Natural killer cell (primary cell): ENCODE results near the gene PPIP5K1. TPM values are rescaled to one million over a fixed set of nuclear protein-coding genes. Genes with fewer than 3 reads are reported as not detected.

Experiments
- ATAC-seq, 3 donors: fragments of 150-1000 bp in 2 of 3; fragments of 200-7000 bp in 1 of 3; cut with Tn5 transposase; 1 replicate in 1 of 3; 2 replicates in 2 of 3; pipeline ENCODE4 v1.10.0; 2021; ENCODE audit warnings: mild to moderate bottlenecking in 2 of 3, moderate library complexity in 2 of 3
- DNase-seq, 2 donors: peaks; one replicate each; pipeline versions ENCODE4 v3.0.0 to v3.0.0-alpha.2; 2013 to 2021; ENCODE audit warnings: mixed read lengths in 1 of 2
- H3K27ac ChIP-seq: one replicate; pipeline ENCODE4 v1.5.1; 2013; ENCODE audit warnings: mild to moderate bottlenecking, low read length
- H3K27me3 ChIP-seq: one replicate; pipeline ENCODE4 v1.6.1; 2013; ENCODE audit warnings: low read length; ENCODE audit not compliant: control insufficient read depth, insufficient read depth
- H3K36me3 ChIP-seq: one replicate; pipeline ENCODE4 v1.6.1; 2013; ENCODE audit warnings: low read length; ENCODE audit not compliant: control insufficient read depth, insufficient read depth
- H3K4me1 ChIP-seq: one replicate; pipeline ENCODE4 v1.6.1; 2013; ENCODE audit warnings: low read length; ENCODE audit not compliant: control insufficient read depth, insufficient read depth
- H3K4me3 ChIP-seq: one replicate; pipeline ENCODE4 v1.5.1; 2013; ENCODE audit warnings: low read length
- H3K9me3 ChIP-seq: one replicate; pipeline ENCODE4 v1.6.1; 2013; ENCODE audit warnings: low read length; ENCODE audit not compliant: control insufficient read depth, insufficient read depth
- H3K27ac Mint-ChIP-seq, 2 donors: one replicate each; pipeline ENCODE4 v1.8.0; 2022; ENCODE audit warnings: mild to moderate bottlenecking in 2 of 2, mixed read lengths in 2 of 2, moderate library complexity in 1 of 2
- H3K27me3 Mint-ChIP-seq, 2 donors: one replicate each; pipeline ENCODE4 v1.8.0; 2022; ENCODE audit warnings: low read depth in 2 of 2, mixed read lengths in 2 of 2
- H3K36me3 Mint-ChIP-seq: one replicate; pipeline ENCODE4 v1.8.0; 2022; ENCODE audit warnings: mixed read lengths
- H3K4me1 Mint-ChIP-seq, 2 donors: one replicate each; pipeline ENCODE4 v1.8.0; 2022; ENCODE audit warnings: mixed read lengths in 2 of 2
- H3K4me3 Mint-ChIP-seq: one replicate; pipeline ENCODE4 v1.8.0; 2022; ENCODE audit warnings: mild to moderate bottlenecking, moderate library complexity, mixed read lengths
- H3K9me3 Mint-ChIP-seq, 2 donors: one replicate each; pipeline ENCODE4 v1.8.0; 2022; ENCODE audit warnings: mixed read lengths in 2 of 2
- CTCF ChIP-seq: fragments of 200-600 bp; IDR thresholded peaks from one replicate; pipeline ENCODE4 v1.8.0; 2022; ENCODE audit warnings: antibody characterized with exemption
- WGBS: methylation state at CpG from one replicate; pipeline ENCODE4 v1.1.7; 2013; ENCODE audit warnings: missing lambda C conversion rate; ENCODE audit not compliant: insufficient coverage; 5-methylcytosine and 5-hydroxymethylcytosine counted together
- intact Hi-C: fragments of 100-400 bp; cut with micrococcal nuclease; formaldehyde crosslinking; loops from one replicate; pipeline ENCODE4 v1.14.2; 2022
- total RNA-seq, 4 donors: library from RNA; stranded (reverse); fragments of 120-200 nt in 1 of 4; gene quantifications; one replicate each; pipeline versions ENCODE4 v1.2.3 to v1.2.4, GENCODE V29; 2013 to 2022

PPIP5K1 gene
- total RNA-seq, 3 donors from 2014 or later (not counting 1 experiment from before 2014, with no cell fraction given): 28.2 to 45.9 (median 38.2) TPM

- Histone ChIP-seq H3K4me1 (no peaks in the 10 kb centered on the region), H3K36me3 (no peaks in the 10 kb centered on the region), H3K27me3 (no peaks in the 10 kb centered on the region), H3K4me3 (no peak overlapping the region), H3K27ac (no peak overlapping the region), H3K9me3 (no peaks in the 10 kb centered on the region)
- no peak overlapping the region for H3K27ac Mint-ChIP-seq
- no peaks in the 10 kb centered on the region for H3K9me3 Mint-ChIP-seq
- peaks cover 0 to 6% of the 10 kb centered on the region in 2 donors for H3K27me3 Mint-ChIP-seq
- DNase-seq (no peak), ATAC-seq (no peak)
- no peak for TF ChIP-seq CTCF
- no peak overlapping the region for H3K4me3 Mint-ChIP-seq
- 70% methylated on average over 4 of the region's 4 CpGs for WGBS
- no peaks in the 10 kb centered on the region for H3K4me1 Mint-ChIP-seq
- H3K36me3 Mint-ChIP-seq: no peaks in the 10 kb centered on the region
- intact Hi-C loops: no loop called here
These were observed 64.9 kb downstream of the PPIP5K1 start for GRCh38 chr15:43525131-43525530.

- DNase-seq (no peak), ATAC-seq (no peak)
- intact Hi-C loops: no loop called here
- Mint-ChIP-seq H3K27me3 (peaks cover 6 to 10% of the 10 kb centered on the region in 2 donors), H3K9me3 (no peaks in the 10 kb centered on the region), H3K27ac (no peak overlapping the region), H3K4me1 (no peaks in the 10 kb centered on the region), H3K36me3 (no peaks in the 10 kb centered on the region), H3K4me3 (no peak overlapping the region)
- Histone ChIP-seq H3K27ac (no peak overlapping the region), H3K9me3 (no peaks in the 10 kb centered on the region), H3K36me3 (no peaks in the 10 kb centered on the region), H3K4me3 (no peak overlapping the region), H3K4me1 (no peaks in the 10 kb centered on the region), H3K27me3 (no peaks in the 10 kb centered on the region)
- TF ChIP-seq CTCF: no peak
- WGBS: 88% methylated on average over 4 of the region's 4 CpGs
These were observed 65.7 kb downstream of the PPIP5K1 start for GRCh38 chr15:43524254-43524845.

GRCh38 chr15:43523646-43524045, 66.4 kb downstream of the PPIP5K1 start:
- Mint-ChIP-seq H3K4me3 (no peak overlapping the region), H3K4me1 (peaks cover 0 to 7% of the 10 kb centered on the region in 2 donors), H3K27ac (no peak overlapping the region), H3K27me3 (peaks cover 11 to 16% of the 10 kb centered on the region in 2 donors), H3K9me3 (no peaks in the 10 kb centered on the region), H3K36me3 (no peaks in the 10 kb centered on the region)
- intact Hi-C loops: no loop called here
- no peak for ATAC-seq
- peaks cover under 1% of the 10 kb centered on the region for H3K4me1 ChIP-seq
- no peaks in the 10 kb centered on the region for H3K36me3 ChIP-seq
- TF ChIP-seq CTCF: no peak
- no peaks in the 10 kb centered on the region for H3K9me3 ChIP-seq
- H3K27ac ChIP-seq: no peak overlapping the region
- no peaks in the 10 kb centered on the region for H3K27me3 ChIP-seq
- H3K4me3 ChIP-seq: no peak overlapping the region
- WGBS: 80% methylated on average over 7 of the region's 7 CpGs
- no peak for DNase-seq

GRCh38 chr15:43522247-43522646, 67.8 kb downstream of the PPIP5K1 start:
- no peaks in the 10 kb centered on the region for H3K9me3 ChIP-seq
- intact Hi-C loops: no loop called here
- 87% methylated on average over 9 of the region's 9 CpGs for WGBS
- peaks cover 11% of the 10 kb centered on the region for H3K4me1 ChIP-seq
- no peak for TF ChIP-seq CTCF
- Mint-ChIP-seq H3K4me1 (peaks cover 7 to 21% of the 10 kb centered on the region in 2 donors), H3K27me3 (peaks cover 20 to 28% of the 10 kb centered on the region in 2 donors), H3K4me3 (no peak overlapping the region), H3K27ac (no peak overlapping the region), H3K9me3 (no peaks in the 10 kb centered on the region), H3K36me3 (no peaks in the 10 kb centered on the region)
- no peak for ATAC-seq
- no peaks in the 10 kb centered on the region for H3K36me3 ChIP-seq
- H3K27me3 ChIP-seq: peaks cover 8% of the 10 kb centered on the region
- DNase-seq: no peak
- no peak overlapping the region for H3K27ac ChIP-seq
- no peak overlapping the region for H3K4me3 ChIP-seq
